ENCODE data around the gene PHC3.

PHC3 gene

DNA sequence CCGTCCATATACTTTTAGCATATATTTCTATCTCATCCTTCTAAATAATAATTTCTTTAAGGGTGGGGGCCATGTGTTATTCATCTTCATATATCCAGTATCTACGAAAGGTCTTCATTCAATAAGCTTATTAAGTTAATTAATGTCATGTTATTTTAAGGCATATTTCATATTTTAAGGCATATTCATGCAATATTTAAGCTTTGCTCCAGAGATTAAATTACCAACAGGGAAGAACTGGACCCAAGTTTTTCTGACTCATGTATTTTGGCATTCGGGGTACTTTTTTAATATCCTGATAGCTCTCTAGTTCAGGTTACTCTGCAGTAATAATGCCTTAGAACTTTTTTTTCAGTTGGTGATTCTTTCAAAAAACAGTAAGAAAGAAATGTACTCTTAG is 27.4 kb downstream of the PHC3 start:
- peak; percentile 20 for DNase-seq (ENCODE audit: low read depth)
- no peak for TF ChIP-seq CTCF (IDR thresholded peaks at IDR 0.05; ENCODE audit: low read length, missing control alignments)
- no peak overlapping the region for H3K4me3 ChIP-seq (replicated peaks; ENCODE audit: low read depth, low read length)

DNA sequence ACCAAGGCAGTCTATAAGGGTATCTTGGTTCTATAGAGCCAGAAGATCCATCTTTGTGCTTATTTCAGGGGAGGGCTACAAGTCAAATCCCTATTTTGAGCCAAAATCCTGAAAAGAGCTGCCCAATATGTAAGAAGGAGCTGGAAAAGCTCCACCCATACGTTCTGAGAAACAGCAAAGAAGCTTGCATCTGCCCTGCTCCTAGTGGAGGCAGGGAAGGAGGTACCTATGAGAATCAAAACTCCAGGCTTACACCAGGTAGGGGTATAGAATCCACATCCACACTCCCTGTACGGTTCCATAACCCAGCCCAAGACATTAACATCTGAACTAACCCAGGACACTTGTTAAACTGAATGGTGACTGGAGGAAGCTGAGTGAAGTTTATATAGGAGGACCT is 30.0 kb downstream of the PHC3 start:
- TF ChIP-seq CTCF (IDR thresholded peaks at IDR 0.05; ENCODE audit: low read length, missing control alignments), result no peak
- H3K4me3 ChIP-seq (replicated peaks; ENCODE audit: low read depth, low read length), result no peak overlapping the region
- no peak for DNase-seq (ENCODE audit: low read depth)

DNA sequence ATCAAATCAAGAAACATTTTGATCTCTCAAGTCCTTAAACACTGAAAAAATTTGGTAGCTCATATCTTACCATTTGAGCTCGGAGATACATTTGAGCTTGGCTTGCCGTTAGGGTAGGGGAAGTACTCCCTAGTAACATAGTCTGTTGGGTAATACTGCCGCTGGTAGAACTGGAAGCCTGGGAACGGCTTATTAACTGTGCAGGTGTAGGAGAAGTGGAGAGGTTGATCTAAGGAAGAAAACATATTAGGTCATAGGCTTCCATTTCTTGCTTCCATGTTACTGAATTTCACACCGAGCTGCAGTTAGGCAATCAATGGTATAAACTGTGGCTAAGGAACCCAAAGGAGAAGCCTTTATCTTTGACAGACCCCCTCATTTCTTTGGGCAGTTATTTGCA is 32.5 kb downstream of the PHC3 start:
- no peak overlapping the region for H3K4me3 ChIP-seq (replicated peaks; ENCODE audit: low read depth, low read length)
- no peak for DNase-seq (ENCODE audit: low read depth)
- TF ChIP-seq CTCF (IDR thresholded peaks at IDR 0.05; ENCODE audit: low read length, missing control alignments), result no peak

DNA sequence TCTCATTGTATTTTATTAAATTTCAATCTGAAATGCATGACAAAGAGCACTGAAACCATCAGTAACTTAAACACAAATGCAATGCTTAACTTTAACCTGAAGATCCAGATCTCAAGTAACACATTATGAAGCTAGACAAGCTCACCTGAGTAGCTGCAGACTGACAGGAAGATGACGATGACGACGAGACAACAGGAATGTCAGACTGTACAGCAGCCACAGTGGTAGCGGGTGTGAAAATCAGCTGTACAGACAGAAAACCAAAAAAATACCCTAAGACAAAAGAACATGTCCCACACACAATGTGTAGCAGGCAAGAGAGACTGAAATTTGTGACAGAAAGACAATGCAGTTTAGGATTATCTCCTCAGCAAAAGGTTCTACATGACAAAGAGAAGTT is 36.3 kb downstream of the PHC3 start:
- no peak for TF ChIP-seq CTCF (IDR thresholded peaks at IDR 0.05; ENCODE audit: low read length, missing control alignments)
- no peak for DNase-seq (ENCODE audit: low read depth)
- H3K4me3 ChIP-seq (replicated peaks; ENCODE audit: low read depth, low read length), result no peak overlapping the region

- no peak for TF ChIP-seq CTCF (IDR thresholded peaks at IDR 0.05; ENCODE audit: low read length, missing control alignments)
- no peak for DNase-seq (ENCODE audit: low read depth)
- H3K4me3 ChIP-seq (replicated peaks; ENCODE audit: low read depth, low read length), result no peak overlapping the region
Observed at GRCh38 chr3:170144437-170144843, 37.1 kb downstream of the PHC3 start.

GRCh38 chr3:170142373-170142772 is 39.2 kb downstream of the PHC3 start:
- H3K4me3 ChIP-seq (replicated peaks; ENCODE audit: low read depth, low read length), result no peak overlapping the region
- TF ChIP-seq CTCF (IDR thresholded peaks at IDR 0.05; ENCODE audit: low read length, missing control alignments), result no peak
- no peak for DNase-seq (ENCODE audit: low read depth)

- H3K4me3 ChIP-seq (replicated peaks; ENCODE audit: low read depth, low read length), result no peak overlapping the region
- peak; percentile 18 for DNase-seq (ENCODE audit: low read depth)
- TF ChIP-seq CTCF (IDR thresholded peaks at IDR 0.05; ENCODE audit: low read length, missing control alignments), result no peak
Observed at GRCh38 chr3:170137986-170138385, 43.5 kb downstream of the PHC3 start.
